ENCODE data around the gene CYBA.

- no peak for TF ChIP-seq CTCF (IDR thresholded peaks at IDR 0.05; ENCODE audit: poor library complexity, severe bottlenecking)
- TF ChIP-seq POLR2AphosphoS5 (IDR thresholded peaks at IDR 0.05), result no peak
- TF ChIP-seq SMC3 (conservative IDR thresholded peaks at IDR 0.05; ENCODE audit: poor library complexity), result no peak
- TF ChIP-seq MXI1 (conservative IDR thresholded peaks at IDR 0.05; ENCODE audit: poor library complexity, severe bottlenecking), result no peak
- TF ChIP-seq EP300 (conservative IDR thresholded peaks at IDR 0.05; ENCODE audit: poor library complexity, severe bottlenecking), result no peak
- TF ChIP-seq TAF1 (IDR thresholded peaks at IDR 0.05; ENCODE audit: low read depth), result no peak
- TF ChIP-seq RAD21 (conservative IDR thresholded peaks at IDR 0.05), result no peak
- TF ChIP-seq EZH2 (IDR thresholded peaks at IDR 0.05; ENCODE audit: borderline replicate concordance, insufficient read depth, low read length, poor library complexity, severe bottlenecking), result no peak
- no peak for TF ChIP-seq REST (IDR thresholded peaks at IDR 0.05; ENCODE audit: borderline replicate concordance)
Measured at GRCh38 chr16:88687676-88688012, 36.8 kb upstream of the CYBA start.
